ENCODE results near the gene KRT7.
A peak's percentile ranks its signal among the peaks of the same experiment; 100 is the strongest.

Gene KRT7

GRCh38 chr12:52224151-52224550 is 8.9 kb upstream of the KRT7 start:
- intact Hi-C loops (cut with micrococcal nuclease) = loop anchor here (5.0 kb wide), 1 partner anchor 103 kb away; no protein-coding TSS in a partner anchor
- Mint-ChIP-seq H3K4me1 (ENCODE audit: low read depth) (peaks cover 46% of the 10 kb centered on the region), H3K27me3 (peaks cover 16% of the 10 kb centered on the region), H3K36me3 (ENCODE audit: low read depth) (no peaks in the 10 kb centered on the region), H3K4me3 (no peak overlapping the region), H3K9me3 (no peaks in the 10 kb centered on the region), H3K27ac (no peak overlapping the region)

- H3K27me3 Mint-ChIP-seq = peaks cover 15% of the 10 kb centered on the region
- H3K4me1 Mint-ChIP-seq (ENCODE audit: low read depth) = peaks cover 60% of the 10 kb centered on the region
- no peak overlapping the region for H3K27ac Mint-ChIP-seq
- intact Hi-C loops (cut with micrococcal nuclease) = no loop called here
- no peaks in the 10 kb centered on the region for H3K9me3 Mint-ChIP-seq
- no peaks in the 10 kb centered on the region for H3K36me3 Mint-ChIP-seq (ENCODE audit: low read depth)
- no peak overlapping the region for H3K4me3 Mint-ChIP-seq
Observed at GRCh38 chr12:52225752-52226151, 7.3 kb upstream of the KRT7 start.

- peaks cover 20% of the 10 kb centered on the region for H3K27me3 Mint-ChIP-seq
- no peaks in the 10 kb centered on the region for H3K36me3 Mint-ChIP-seq (ENCODE audit: low read depth)
- H3K27ac Mint-ChIP-seq = no peak overlapping the region
- H3K4me3 Mint-ChIP-seq = no peak overlapping the region
- no peaks in the 10 kb centered on the region for H3K9me3 Mint-ChIP-seq
- peaks cover 66% of the 10 kb centered on the region for H3K4me1 Mint-ChIP-seq (ENCODE audit: low read depth)
- intact Hi-C loops (cut with micrococcal nuclease) = no loop called here
Observed at GRCh38 chr12:52226446-52226845, 6.6 kb upstream of the KRT7 start.

GRCh38 chr12:52227606-52228166 is 5.4 kb upstream of the KRT7 start:
- H3K4me3 Mint-ChIP-seq = no peak overlapping the region
- intact Hi-C loops (cut with micrococcal nuclease) = no loop called here
- H3K4me1 Mint-ChIP-seq (ENCODE audit: low read depth) = peaks cover 72% of the 10 kb centered on the region
- H3K27me3 Mint-ChIP-seq = peaks cover 33% of the 10 kb centered on the region
- H3K9me3 Mint-ChIP-seq = no peaks in the 10 kb centered on the region
- no peak overlapping the region for H3K27ac Mint-ChIP-seq
- no peaks in the 10 kb centered on the region for H3K36me3 Mint-ChIP-seq (ENCODE audit: low read depth)

- H3K4me1 Mint-ChIP-seq (ENCODE audit: low read depth) = peaks cover 72% of the 10 kb centered on the region
- no peaks in the 10 kb centered on the region for H3K9me3 Mint-ChIP-seq
- H3K27ac Mint-ChIP-seq = no peak overlapping the region
- no peaks in the 10 kb centered on the region for H3K36me3 Mint-ChIP-seq (ENCODE audit: low read depth)
- intact Hi-C loops (cut with micrococcal nuclease) = no loop called here
- H3K4me3 Mint-ChIP-seq = no peak overlapping the region
- peaks cover 40% of the 10 kb centered on the region for H3K27me3 Mint-ChIP-seq
Observed at GRCh38 chr12:52228366-52228765, 4.7 kb upstream of the KRT7 start.

- Mint-ChIP-seq H3K36me3 (ENCODE audit: low read depth) (no peaks in the 10 kb centered on the region), H3K4me3 (no peak overlapping the region), H3K9me3 (no peaks in the 10 kb centered on the region), H3K27ac (no peak overlapping the region), H3K4me1 (ENCODE audit: low read depth) (peaks cover 71% of the 10 kb centered on the region), H3K27me3 (peaks cover 43% of the 10 kb centered on the region)
- intact Hi-C loops (cut with micrococcal nuclease) = no loop called here
Observed at GRCh38 chr12:52228931-52229330, 4.1 kb upstream of the KRT7 start.

- no peak overlapping the region for H3K27ac Mint-ChIP-seq
- H3K36me3 Mint-ChIP-seq (ENCODE audit: low read depth) = no peaks in the 10 kb centered on the region
- intact Hi-C loops (cut with micrococcal nuclease) = no loop called here
- H3K27me3 Mint-ChIP-seq = peaks cover 52% of the 10 kb centered on the region
- no peaks in the 10 kb centered on the region for H3K9me3 Mint-ChIP-seq
- H3K4me3 Mint-ChIP-seq = no peak overlapping the region
- H3K4me1 Mint-ChIP-seq (ENCODE audit: low read depth) = peaks cover 78% of the 10 kb centered on the region
Observed at GRCh38 chr12:52229836-52230343, 3.2 kb upstream of the KRT7 start.

GRCh38 chr12:52230364-52231281 is 2.4 kb upstream of the KRT7 start:
- Mint-ChIP-seq H3K36me3 (ENCODE audit: low read depth) (no peaks in the 10 kb centered on the region), H3K27me3 (peaks cover 57% of the 10 kb centered on the region), H3K9me3 (no peaks in the 10 kb centered on the region), H3K4me3 (no peak overlapping the region), H3K4me1 (ENCODE audit: low read depth) (peaks cover 82% of the 10 kb centered on the region), H3K27ac (no peak overlapping the region)
- intact Hi-C loops (cut with micrococcal nuclease) = no loop called here

- H3K27me3 Mint-ChIP-seq = peaks cover 62% of the 10 kb centered on the region
- H3K36me3 Mint-ChIP-seq (ENCODE audit: low read depth) = no peaks in the 10 kb centered on the region
- intact Hi-C loops (cut with micrococcal nuclease) = no loop called here
Observed at GRCh38 chr12:52231305-52232202, 1.5 kb upstream of the KRT7 start.

GRCh38 chr12:52232203-52232673 is 805 bp upstream of the KRT7 start:
- Mint-ChIP-seq H3K9me3 (no peaks in the 10 kb centered on the region), H3K4me3 (no peak overlapping the region), H3K27me3 (peaks cover 63% of the 10 kb centered on the region), H3K36me3 (ENCODE audit: low read depth) (no peaks in the 10 kb centered on the region), H3K4me1 (ENCODE audit: low read depth) (peaks cover 76% of the 10 kb centered on the region), H3K27ac (peak overlapping the region; percentile 37)
- intact Hi-C loops (cut with micrococcal nuclease) = no loop called here

More at GRCh38 chr12:52231305-52232202, 1.5 kb upstream of the KRT7 start:
- no peaks in the 10 kb centered on the region for H3K9me3 Mint-ChIP-seq
- H3K4me1 Mint-ChIP-seq (ENCODE audit: low read depth) = peaks cover 79% of the 10 kb centered on the region
- H3K27ac Mint-ChIP-seq = peak overlapping the region; percentile 37
- no peak overlapping the region for H3K4me3 Mint-ChIP-seq

- Mint-ChIP-seq H3K4me3 (no peak overlapping the region), H3K9me3 (no peaks in the 10 kb centered on the region), H3K27ac (no peak overlapping the region), H3K4me1 (ENCODE audit: low read depth) (peaks cover 65% of the 10 kb centered on the region), H3K36me3 (ENCODE audit: low read depth) (no peaks in the 10 kb centered on the region), H3K27me3 (peaks cover 63% of the 10 kb centered on the region)
- intact Hi-C loops (cut with micrococcal nuclease) = no loop called here
Observed at GRCh38 chr12:52233462-52234207, 592 bp downstream of the KRT7 start.

- peaks cover 61% of the 10 kb centered on the region for H3K27me3 Mint-ChIP-seq
- H3K4me1 Mint-ChIP-seq (ENCODE audit: low read depth) = peaks cover 61% of the 10 kb centered on the region
- no peaks in the 10 kb centered on the region for H3K9me3 Mint-ChIP-seq
- no peak overlapping the region for H3K27ac Mint-ChIP-seq
- H3K36me3 Mint-ChIP-seq (ENCODE audit: low read depth) = no peaks in the 10 kb centered on the region
- intact Hi-C loops (cut with micrococcal nuclease) = no loop called here
- H3K4me3 Mint-ChIP-seq = no peak overlapping the region
Observed at GRCh38 chr12:52234223-52234810, 1.3 kb downstream of the KRT7 start.
